Neural progenitor cell (in vitro differentiated cells): ENCODE results near the gene FAM237A. TPM values are rescaled to one million over a fixed set of nuclear protein-coding genes. Genes with fewer than 3 reads are reported as not detected.

Experiments
- DNase-seq: peaks from one replicate; pipeline ENCODE4 v3.0.0-alpha.2; 2016; ENCODE audit warnings: low spot score
- H2AFZ ChIP-seq: fragments of 200-600 bp; sonication (generic); replicated peaks from 2 replicates; pipeline ENCODE4 v1.6.1; 2016; ENCODE audit warnings: antibody characterized with exemption
- H3F3A ChIP-seq: fragments of 200-600 bp; sonication (generic); 2 replicates; pipeline ENCODE4 v1.6.1; 2016; ENCODE audit warnings: antibody characterized with exemption, low read depth
- H3K27ac ChIP-seq: fragments of 200-600 bp; sonication (generic); 2 replicates; pipeline ENCODE4 v1.5.1; 2016; ENCODE audit warnings: mild to moderate bottlenecking
- H3K27me3 ChIP-seq: fragments of 200-600 bp; sonication (generic); 2 replicates; pipeline ENCODE4 v1.6.1; 2016; ENCODE audit warnings: mild to moderate bottlenecking, moderate library complexity
- H3K36me3 ChIP-seq: fragments of 200-600 bp; sonication (generic); 2 replicates; pipeline ENCODE4 v1.5.1; 2016
- H3K4me1 ChIP-seq: fragments of 200-600 bp; sonication (generic); 2 replicates; pipeline ENCODE4 v1.6.1; 2016; ENCODE audit warnings: mixed run types
- H3K4me2 ChIP-seq: fragments of 200-600 bp; sonication (generic); 2 replicates; pipeline ENCODE4 v1.6.1; 2016
- H3K4me3 ChIP-seq: fragments of 200-600 bp; sonication (generic); 2 replicates; pipeline ENCODE4 v1.5.1; 2016
- H3K79me2 ChIP-seq: fragments of 200-600 bp; sonication (generic); 2 replicates; pipeline ENCODE4 v1.6.1; 2016; ENCODE audit warnings: low read depth
- H3K9ac ChIP-seq: fragments of 200-600 bp; sonication (generic); 2 replicates; pipeline ENCODE4 v1.6.1; 2016
- H3K9me3 ChIP-seq: fragments of 200-600 bp; sonication (generic); 2 replicates; pipeline ENCODE4 v1.5.1; 2016; ENCODE audit warnings: low read depth
- H4K20me1 ChIP-seq: fragments of 200-600 bp; sonication (generic); 2 replicates; pipeline ENCODE4 v1.6.1; 2016; ENCODE audit warnings: low read depth
- H3K27ac Mint-ChIP-seq: 3 replicates; pipeline ENCODE4 v1.8.0; 2021; ENCODE audit warnings: mixed read lengths
- H3K27me3 Mint-ChIP-seq: 2 replicates; pipeline ENCODE4 v1.8.0; 2022; ENCODE audit warnings: low read depth, mild to moderate bottlenecking, inconsistent platforms, moderate library complexity, mixed read lengths; ENCODE audit not compliant: insufficient read depth
- H3K36me3 Mint-ChIP-seq: 3 replicates; pipeline ENCODE4 v1.8.0; 2021; ENCODE audit warnings: mixed read lengths
- H3K4me1 Mint-ChIP-seq: 3 replicates; pipeline ENCODE4 v1.8.0; 2021; ENCODE audit warnings: mixed read lengths
- H3K4me3 Mint-ChIP-seq: 3 replicates; pipeline ENCODE4 v1.8.0; 2021; ENCODE audit warnings: mild to moderate bottlenecking, moderate library complexity, mixed read lengths
- H3K9me3 Mint-ChIP-seq: 3 replicates; pipeline ENCODE4 v1.8.0; 2020; ENCODE audit warnings: mixed read lengths
- EZH2 ChIP-seq: fragments of 200-600 bp; sonication (generic); IDR thresholded peaks from 2 replicates; pipeline ENCODE4 v1.6.1; 2017; ENCODE audit warnings: antibody characterized with exemption, mild to moderate bottlenecking, moderate library complexity
- EZH2phosphoT487 ChIP-seq: fragments of 200-600 bp; sonication (generic); IDR thresholded peaks from 2 replicates; pipeline ENCODE4 v1.6.1; 2017; ENCODE audit warnings: antibody characterized with exemption
- total RNA-seq: library from RNA; depleted of rRNA; stranded (reverse); fragments of >200 nt; gene quantifications from 2 replicates; pipeline ENCODE4 v1.2.3, GENCODE V29; 2015; ENCODE audit warnings: low replicate concordance
- TF ChIP-seq, protein P1 (sequence below): fragments of 200-600 bp; sonication (generic); IDR thresholded peaks from 2 replicates; pipeline ENCODE4 v1.5.1; 2017; ENCODE audit warnings: antibody characterized with exemption, mild to moderate bottlenecking

Gene FAM237A
- total RNA-seq, 1 donor from 2014 or later = not detected

- Histone ChIP-seq H3K4me2 (no peak overlapping the region), H4K20me1 (no peaks in the 10 kb centered on the region), H3K4me1 (no peaks in the 10 kb centered on the region), H2AFZ (no peak overlapping the region), H3F3A (no peaks in the 10 kb centered on the region), H3K4me3 (no peak overlapping the region), H3K79me2 (no peaks in the 10 kb centered on the region), H3K27ac (no peak overlapping the region), H3K36me3 (no peaks in the 10 kb centered on the region), H3K27me3 (no peaks in the 10 kb centered on the region), H3K9ac (no peak overlapping the region), H3K9me3 (no peaks in the 10 kb centered on the region)
- no peaks in the 10 kb centered on the region for H3K36me3 Mint-ChIP-seq
- no peak for DNase-seq
- peaks cover 9% of the 10 kb centered on the region for H3K9me3 Mint-ChIP-seq
- TF ChIP-seq EZH2phosphoT487 = no peak
- TF ChIP-seq, protein P1, sequence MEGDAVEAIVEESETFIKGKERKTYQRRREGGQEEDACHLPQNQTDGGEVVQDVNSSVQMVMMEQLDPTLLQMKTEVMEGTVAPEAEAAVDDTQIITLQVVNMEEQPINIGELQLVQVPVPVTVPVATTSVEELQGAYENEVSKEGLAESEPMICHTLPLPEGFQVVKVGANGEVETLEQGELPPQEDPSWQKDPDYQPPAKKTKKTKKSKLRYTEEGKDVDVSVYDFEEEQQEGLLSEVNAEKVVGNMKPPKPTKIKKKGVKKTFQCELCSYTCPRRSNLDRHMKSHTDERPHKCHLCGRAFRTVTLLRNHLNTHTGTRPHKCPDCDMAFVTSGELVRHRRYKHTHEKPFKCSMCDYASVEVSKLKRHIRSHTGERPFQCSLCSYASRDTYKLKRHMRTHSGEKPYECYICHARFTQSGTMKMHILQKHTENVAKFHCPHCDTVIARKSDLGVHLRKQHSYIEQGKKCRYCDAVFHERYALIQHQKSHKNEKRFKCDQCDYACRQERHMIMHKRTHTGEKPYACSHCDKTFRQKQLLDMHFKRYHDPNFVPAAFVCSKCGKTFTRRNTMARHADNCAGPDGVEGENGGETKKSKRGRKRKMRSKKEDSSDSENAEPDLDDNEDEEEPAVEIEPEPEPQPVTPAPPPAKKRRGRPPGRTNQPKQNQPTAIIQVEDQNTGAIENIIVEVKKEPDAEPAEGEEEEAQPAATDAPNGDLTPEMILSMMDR = no peak
- no peak for TF ChIP-seq EZH2
- H3K27ac Mint-ChIP-seq = no peak overlapping the region
- H3K27me3 Mint-ChIP-seq = no peaks in the 10 kb centered on the region
- no peak overlapping the region for H3K4me3 Mint-ChIP-seq
- no peaks in the 10 kb centered on the region for H3K4me1 Mint-ChIP-seq
Observed at GRCh38 chr2:206657087-206657486, 14.8 kb downstream of the FAM237A start.

GRCh38 chr2:206665251-206665650 is 23.0 kb downstream of the FAM237A start:
- H3K27ac ChIP-seq = no peak overlapping the region
- no peaks in the 10 kb centered on the region for H3F3A ChIP-seq
- H3K9ac ChIP-seq = no peak overlapping the region
- Mint-ChIP-seq H3K27ac (no peak overlapping the region), H3K9me3 (no peaks in the 10 kb centered on the region), H3K36me3 (no peaks in the 10 kb centered on the region), H3K4me3 (no peak overlapping the region), H3K4me1 (peaks cover 8% of the 10 kb centered on the region), H3K27me3 (peaks cover 3% of the 10 kb centered on the region)
- no peak overlapping the region for H3K4me3 ChIP-seq
- no peak overlapping the region for H2AFZ ChIP-seq
- peaks cover 17% of the 10 kb centered on the region for H3K4me1 ChIP-seq
- H3K36me3 ChIP-seq = no peaks in the 10 kb centered on the region
- no peaks in the 10 kb centered on the region for H4K20me1 ChIP-seq
- H3K27me3 ChIP-seq = no peaks in the 10 kb centered on the region
- H3K79me2 ChIP-seq = no peaks in the 10 kb centered on the region
- no peaks in the 10 kb centered on the region for H3K9me3 ChIP-seq
- TF ChIP-seq EZH2phosphoT487 (no peak), EZH2 (no peak)
- TF ChIP-seq, protein P1 = no peak
- DNase-seq = no peak
- H3K4me2 ChIP-seq = no peak overlapping the region

DNA sequence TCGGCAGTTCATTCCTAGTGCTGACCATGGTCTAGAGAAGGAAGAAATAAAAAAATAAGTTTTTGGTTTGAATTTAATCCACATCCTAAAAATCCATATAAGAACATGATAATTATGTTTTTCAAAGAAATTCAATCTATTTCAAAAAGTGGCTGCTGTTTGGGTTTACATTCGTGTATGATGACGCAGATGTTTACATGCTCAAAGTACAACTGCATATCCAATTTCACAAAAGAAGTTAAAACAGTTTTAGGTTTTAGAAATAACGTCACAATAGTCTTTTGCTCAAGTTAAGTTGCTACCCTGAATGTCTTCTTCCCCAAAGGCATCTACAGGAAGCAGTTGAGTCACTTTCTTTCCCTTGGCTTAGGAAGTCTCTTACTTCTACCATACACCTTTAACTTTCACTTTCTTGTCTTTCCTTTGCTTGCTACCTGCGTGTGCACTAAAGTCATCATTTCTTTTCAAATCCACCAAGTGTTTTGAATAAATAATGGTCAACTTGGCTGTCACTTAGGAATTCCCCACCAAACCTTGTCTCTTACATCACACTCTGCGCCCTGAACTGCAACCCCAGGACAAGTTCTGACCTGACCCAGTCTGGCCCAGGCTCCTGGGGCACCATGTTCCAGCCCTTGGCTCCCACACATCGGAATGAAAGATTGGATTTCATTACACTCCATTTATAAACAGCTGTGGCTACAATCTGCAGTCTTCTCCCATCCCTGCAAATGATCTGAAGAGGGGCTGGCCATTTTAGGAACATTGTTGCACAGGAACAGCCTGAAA is 28.4 kb downstream of the FAM237A start:
- no peaks in the 10 kb centered on the region for H3F3A ChIP-seq
- H3K27me3 ChIP-seq = no peaks in the 10 kb centered on the region
- H3K4me3 ChIP-seq = no peak overlapping the region
- H3K9me3 ChIP-seq = no peaks in the 10 kb centered on the region
- no peak overlapping the region for H3K4me3 Mint-ChIP-seq
- H3K36me3 Mint-ChIP-seq = no peaks in the 10 kb centered on the region
- no peak overlapping the region for H3K9ac ChIP-seq
- H3K27ac ChIP-seq = no peak overlapping the region
- no peak for DNase-seq
- H3K4me1 Mint-ChIP-seq = peaks cover 12% of the 10 kb centered on the region
- H3K27me3 Mint-ChIP-seq = peaks cover 3% of the 10 kb centered on the region
- peaks cover 27% of the 10 kb centered on the region for H3K4me1 ChIP-seq
- no peaks in the 10 kb centered on the region for H4K20me1 ChIP-seq
- H3K36me3 ChIP-seq = no peaks in the 10 kb centered on the region
- no peak overlapping the region for H3K27ac Mint-ChIP-seq
- H2AFZ ChIP-seq = peak overlapping the region; percentile 89
- no peaks in the 10 kb centered on the region for H3K9me3 Mint-ChIP-seq
- no peaks in the 10 kb centered on the region for H3K79me2 ChIP-seq
- no peak for TF ChIP-seq EZH2phosphoT487
- TF ChIP-seq EZH2 = no peak
- TF ChIP-seq, protein P1 = no peak
- peak overlapping the region; percentile 14 for H3K4me2 ChIP-seq
